HG03097 (cell line): ENCODE measurements around the gene NOL4L.

Source experiments
- ATAC-seq: cut with Tn5 transposase; IDR thresholded peaks from one replicate; pipeline ENCODE4 v1.9.1; 2021; ENCODE audit not compliant: unreplicated experiment, low FRiP score

NOL4L gene

GRCh38 chr20:32543570-32544259 is 41.4 kb downstream of the NOL4L start:
- ATAC-seq: no peak

GRCh38 chr20:32542259-32542615 is 42.9 kb downstream of the NOL4L start:
- no peak for ATAC-seq

- no peak for ATAC-seq
Measured at GRCh38 chr20:32541323-32542258, 43.5 kb downstream of the NOL4L start.

- ATAC-seq: no peak
Measured at GRCh38 chr20:32539817-32540675, 45.1 kb downstream of the NOL4L start.

GRCh38 chr20:32539026-32539816 is 45.9 kb downstream of the NOL4L start:
- ATAC-seq: no peak

GRCh38 chr20:32538526-32538939 is 46.6 kb downstream of the NOL4L start:
- no peak for ATAC-seq

- ATAC-seq: no peak
Measured at GRCh38 chr20:32537657-32538525, 47.2 kb downstream of the NOL4L start.

GRCh38 chr20:32536851-32537656 is 48.1 kb downstream of the NOL4L start:
- ATAC-seq: peak; percentile 15

GRCh38 chr20:32535953-32536823 is 48.9 kb downstream of the NOL4L start:
- ATAC-seq: peak; percentile 32

GRCh38 chr20:32535316-32535952 is 49.7 kb downstream of the NOL4L start:
- no peak for ATAC-seq

GRCh38 chr20:32534661-32535240 is 50.4 kb downstream of the NOL4L start:
- ATAC-seq: no peak

GRCh38 chr20:32533732-32534131 is 51.4 kb downstream of the NOL4L start:
- no peak for ATAC-seq

- ATAC-seq: no peak
Measured at GRCh38 chr20:32532246-32532645, 52.9 kb downstream of the NOL4L start.

GRCh38 chr20:32528905-32529670 is 56.0 kb downstream of the NOL4L start:
- ATAC-seq: no peak

GRCh38 chr20:32528171-32528891 is 56.8 kb downstream of the NOL4L start:
- ATAC-seq: no peak
